B cell (primary cell): Measurements from ENCODE around the gene CFL1. TPM values are rescaled to one million over a fixed set of nuclear protein-coding genes. Genes with fewer than 3 reads are reported as not detected.

Source experiments
- ATAC-seq: fragments of 200-7000 bp; cut with Tn5 transposase; one replicate; pipeline ENCODE4 v1.10.0; 2021; ENCODE audit warnings: low read depth, mild to moderate bottlenecking, moderate number of reproducible peaks, moderate library complexity
- CTCF ChIA-PET: fragments of 350-600 bp; sonication (Branson Sonifier 250); formaldehyde crosslinking; loops from one replicate; lab custom pipeline; 2021; ENCODE audit warnings: antibody characterized with exemption, inconsistent platforms; lab: Charles Lee
- POLR2A ChIA-PET: fragments of 350-600 bp; sonication (Branson Sonifier 250); formaldehyde crosslinking; loops from one replicate; lab custom pipeline; 2021; ENCODE audit warnings: antibody characterized with exemption; lab: Charles Lee
- DNase-seq: peaks from one replicate; pipeline ENCODE4 v3.0.0; 2013
- H2AFZ ChIP-seq: 2 replicates; pipeline ENCODE4 v1.6.1; 2012; ENCODE audit warnings: mild to moderate bottlenecking, low read depth, low read length; ENCODE audit not compliant: insufficient read depth, poor library complexity, severe bottlenecking
- H3K27ac ChIP-seq, 2 donors: 1 replicate in 1 of 2; 2 replicates in 1 of 2; pipeline ENCODE4 v1.5.1; 2012 to 2013; ENCODE audit warnings: low read length in 2 of 2, mild to moderate bottlenecking in 2 of 2, moderate library complexity in 1 of 2
- H3K27me3 ChIP-seq, 4 experiments: fragments of 200-600 bp in 1 of 4; sonication (generic) in 1 of 4; replicated peaks in 1 of 4; 1 replicate in 2 of 4; 2 replicates in 2 of 4; pipeline versions ENCODE4 v1.6.1 to v1.7.0; 2013 to 2016; ENCODE audit warnings: low read length in 3 of 4, mild to moderate bottlenecking in 2 of 4, mixed read lengths in 1 of 4, moderate library complexity in 1 of 4; ENCODE audit not compliant: insufficient read depth in 4 of 4, control insufficient read depth in 3 of 4; ENCODE audit errors: control extremely low read depth in 1 of 4
- H3K36me3 ChIP-seq, 2 experiments: replicated peaks in 1 of 2; 1 replicate in 1 of 2; 2 replicates in 1 of 2; pipeline versions ENCODE4 v1.6.1 to v1.7.1; 2013; ENCODE audit warnings: low read length in 1 of 2; ENCODE audit not compliant: insufficient read depth in 2 of 2, control insufficient read depth in 1 of 2; ENCODE audit errors: control extremely low read depth in 1 of 2, extremely low read depth in 1 of 2
- H3K4me1 ChIP-seq, 2 donors: fragments of 200-600 bp in 1 of 2; sonication (generic) in 1 of 2; 1 replicate in 1 of 2; 2 replicates in 1 of 2; pipeline versions ENCODE4 v1.5.1 to v1.6.1; 2013 to 2017; ENCODE audit warnings: low read length in 2 of 2; ENCODE audit not compliant: control insufficient read depth in 2 of 2, insufficient read depth in 2 of 2
- H3K4me2 ChIP-seq: replicated peaks from 2 replicates; pipeline ENCODE3; 2012; ENCODE audit warnings: mild to moderate bottlenecking, low read depth, low read length; ENCODE audit not compliant: poor library complexity, severe bottlenecking
- H3K4me3 ChIP-seq, 5 experiments: fragments of 200-600 bp in 1 of 5; sonication (generic) in 1 of 5; 1 replicate in 3 of 5; 2 replicates in 2 of 5; pipeline versions ENCODE4 v1.5.1 to v1.7.0; 2011 to 2016; ENCODE audit warnings: low read length in 4 of 5, mild to moderate bottlenecking in 4 of 5, low read depth in 2 of 5, control low read depth in 1 of 5, moderate library complexity in 1 of 5; ENCODE audit not compliant: insufficient read depth in 1 of 5; ENCODE audit errors: control extremely low read depth in 1 of 5, extremely low read depth in 1 of 5
- H3K79me2 ChIP-seq: fragments of 200-600 bp; sonication (generic); one replicate; pipeline ENCODE4 v1.6.0; 2016; ENCODE audit warnings: low read length; ENCODE audit not compliant: control insufficient read depth, insufficient read depth
- H3K9ac ChIP-seq: fragments of 200-600 bp; sonication (generic); 2 replicates; pipeline ENCODE4 v1.6.1; 2017; ENCODE audit warnings: mild to moderate bottlenecking, low read length, moderate library complexity
- H3K9me3 ChIP-seq, 3 donors: one replicate each; pipeline versions ENCODE4 v1.6.1 to v1.7.1; 2013; ENCODE audit warnings: low read length in 2 of 3; ENCODE audit not compliant: control insufficient read depth in 2 of 3, insufficient read depth in 1 of 3; ENCODE audit errors: control extremely low read depth in 1 of 3
- H4K20me1 ChIP-seq: 2 replicates; pipeline ENCODE4 v1.6.0; 2012; ENCODE audit warnings: mild to moderate bottlenecking, low read length; ENCODE audit not compliant: insufficient read depth, control insufficient read depth, poor library complexity, severe bottlenecking
- H3K27ac Mint-ChIP-seq: one replicate; pipeline ENCODE4 v1.8.0; 2021; ENCODE audit warnings: mixed read lengths
- H3K27me3 Mint-ChIP-seq: one replicate; pipeline ENCODE4 v1.8.0; 2021; ENCODE audit warnings: mixed read lengths
- H3K4me1 Mint-ChIP-seq: one replicate; pipeline ENCODE4 v1.8.0; 2021; ENCODE audit warnings: mixed read lengths
- H3K4me3 Mint-ChIP-seq: one replicate; pipeline ENCODE4 v1.8.0; 2021; ENCODE audit warnings: mixed read lengths
- H3K9me3 Mint-ChIP-seq: one replicate; pipeline ENCODE4 v1.8.0; 2022; ENCODE audit warnings: mixed read lengths; ENCODE audit not compliant: insufficient read depth
- EZH2 ChIP-seq: IDR thresholded peaks from 2 replicates; pipeline ENCODE4 v1.6.1; 2012; ENCODE audit warnings: borderline replicate concordance, low read depth, mild to moderate bottlenecking, moderate library complexity, low read length; ENCODE audit not compliant: insufficient read depth, poor library complexity, severe bottlenecking
- WGBS: methylation state at CpG from one replicate; pipeline ENCODE4 v1.1.5; 2013; ENCODE audit warnings: missing lambda C conversion rate; ENCODE audit not compliant: insufficient coverage; 5-methylcytosine and 5-hydroxymethylcytosine counted together
- intact Hi-C: fragments of 100-400 bp; cut with micrococcal nuclease; formaldehyde crosslinking; loops from one replicate; pipeline ENCODE4 v1.10.0; 2022
- polyA plus RNA-seq: library from polyadenylated mRNA; depleted of rRNA; stranded (reverse); fragments of >200 nt; gene quantifications from 2 replicates; pipeline ENCODE4 v1.2.3, GENCODE V29; 2012
- total RNA-seq, 2 donors: library from RNA; stranded (reverse); fragments of 120-200 nt in 1 of 2; gene quantifications; 1 replicate in 1 of 2; 2 replicates in 1 of 2; pipeline versions ENCODE4 v1.2.3 to v1.2.4, GENCODE V29; 2013 to 2022
- TF ChIP-seq, protein P1 (sequence below): fragments of 200-600 bp; IDR thresholded peaks from one replicate; pipeline ENCODE4 v1.8.0; 2022; ENCODE audit warnings: antibody characterized with exemption, mild to moderate bottlenecking

Gene CFL1
- total and polyA plus RNA-seq, 2 donors (not counting 1 experiment from before 2014, with no cell fraction given) = 455 to 990 TPM

DNA sequence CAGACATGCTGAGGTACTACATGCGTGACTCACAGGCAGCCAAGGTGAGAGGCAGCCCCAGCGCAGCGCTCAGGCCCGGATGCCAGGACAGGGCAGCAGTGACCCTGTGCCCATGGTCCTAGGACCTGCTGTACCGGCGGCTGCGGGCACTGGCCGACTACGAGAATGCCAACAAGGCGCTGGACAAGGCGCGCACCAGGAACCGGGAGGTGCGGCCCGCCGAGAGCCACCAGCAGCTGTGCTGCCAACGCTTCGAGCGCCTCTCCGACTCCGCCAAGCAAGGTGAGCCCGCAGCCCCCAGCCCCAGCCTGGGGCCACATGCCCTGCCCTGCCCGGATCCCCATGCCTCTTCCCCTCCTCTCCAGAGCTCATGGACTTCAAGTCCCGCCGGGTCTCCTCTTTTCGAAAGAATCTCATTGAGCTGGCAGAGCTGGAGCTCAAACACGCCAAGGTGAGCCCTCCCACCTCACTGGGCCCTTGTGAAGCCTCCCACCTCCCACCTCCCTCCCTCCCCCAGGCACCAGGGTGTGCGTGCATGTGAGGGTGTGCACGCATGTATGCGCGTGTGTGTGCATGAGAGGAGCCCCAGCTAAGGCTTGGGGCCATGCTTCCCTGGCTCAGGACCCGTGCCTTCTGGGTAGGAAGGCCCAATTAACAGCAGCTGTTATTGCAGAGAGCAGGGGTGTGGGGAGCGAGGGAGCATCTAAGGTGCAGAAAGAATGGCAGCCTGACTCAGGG is 5.3 kb downstream of the CFL1 start:
- peak; percentile 16 for DNase-seq
- POLR2A ChIA-PET = interaction anchor here (0.6 kb wide), 1 partner anchor 14 kb away, joined by 3 read pairs; no protein-coding TSS in a partner anchor
- no peak overlapping the region for H3K9ac ChIP-seq
- no peak overlapping the region for H2AFZ ChIP-seq
- WGBS = 95% methylated on average over 32 of the region's 33 CpGs
- CTCF ChIA-PET = interaction anchor here (2.8 kb wide), 1 partner anchor 8 kb away, joined by 15 read pairs; the partner anchor contains the start of gene MUS81
- Mint-ChIP-seq H3K27me3 (no peaks in the 10 kb centered on the region), H3K27ac (no peak overlapping the region), H3K4me3 (no peak overlapping the region), H3K4me1 (peaks cover 33% of the 10 kb centered on the region), H3K9me3 (no peaks in the 10 kb centered on the region)
- peaks cover 11 to 22% of the 10 kb centered on the region in 2 donors for H3K4me1 ChIP-seq
- H3K27ac ChIP-seq = no peak overlapping the region
- H4K20me1 ChIP-seq = peaks cover 73% of the 10 kb centered on the region
- no peak overlapping the region for H3K4me3 ChIP-seq
- ATAC-seq = no peak
- peaks cover 43% of the 10 kb centered on the region for H3K79me2 ChIP-seq
- H3K36me3 ChIP-seq = peaks cover 0 to 62% of the 10 kb centered on the region in 2 experiments
- peaks cover 0 to 15% (median 0%) of the 10 kb centered on the region in 3 donors for H3K9me3 ChIP-seq
- intact Hi-C loops = no loop called here
- no peak overlapping the region for H3K4me2 ChIP-seq
- H3K27me3 ChIP-seq = no peaks in the 10 kb centered on the region
- no peak for TF ChIP-seq EZH2
- TF ChIP-seq, protein P1, sequence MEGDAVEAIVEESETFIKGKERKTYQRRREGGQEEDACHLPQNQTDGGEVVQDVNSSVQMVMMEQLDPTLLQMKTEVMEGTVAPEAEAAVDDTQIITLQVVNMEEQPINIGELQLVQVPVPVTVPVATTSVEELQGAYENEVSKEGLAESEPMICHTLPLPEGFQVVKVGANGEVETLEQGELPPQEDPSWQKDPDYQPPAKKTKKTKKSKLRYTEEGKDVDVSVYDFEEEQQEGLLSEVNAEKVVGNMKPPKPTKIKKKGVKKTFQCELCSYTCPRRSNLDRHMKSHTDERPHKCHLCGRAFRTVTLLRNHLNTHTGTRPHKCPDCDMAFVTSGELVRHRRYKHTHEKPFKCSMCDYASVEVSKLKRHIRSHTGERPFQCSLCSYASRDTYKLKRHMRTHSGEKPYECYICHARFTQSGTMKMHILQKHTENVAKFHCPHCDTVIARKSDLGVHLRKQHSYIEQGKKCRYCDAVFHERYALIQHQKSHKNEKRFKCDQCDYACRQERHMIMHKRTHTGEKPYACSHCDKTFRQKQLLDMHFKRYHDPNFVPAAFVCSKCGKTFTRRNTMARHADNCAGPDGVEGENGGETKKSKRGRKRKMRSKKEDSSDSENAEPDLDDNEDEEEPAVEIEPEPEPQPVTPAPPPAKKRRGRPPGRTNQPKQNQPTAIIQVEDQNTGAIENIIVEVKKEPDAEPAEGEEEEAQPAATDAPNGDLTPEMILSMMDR = no peak
